ENCODE data around the gene CCDC178.
"Not testable (repeated sequence)": the region's sequence is repeated elsewhere in the genome, so short reads cannot be mapped to it uniquely, and the experiment has no call there.

CCDC178 gene

GRCh38 chr18:33440060-33441043 lies at the start of gene CCDC178:
CCDC178 (minus strand) TSS chr18:33440721; CDS start chr18:33412088, 28,633 bp downstream.
- peak; percentile 76 for DNase-seq

- no peak for DNase-seq
Observed at GRCh38 chr18:33483908-33484307, 43.4 kb upstream of the CCDC178 start.

GRCh38 chr18:33472509-33472908 lies 32.0 kb upstream of the CCDC178 start:
- DNase-seq = no peak

GRCh38 chr18:33470216-33470615 lies 29.7 kb upstream of the CCDC178 start:
- DNase-seq = peak; percentile 8

GRCh38 chr18:33469699-33470098 lies 29.2 kb upstream of the CCDC178 start:
- DNase-seq = no peak

- DNase-seq = no peak
Observed at GRCh38 chr18:33467531-33467930, 27.0 kb upstream of the CCDC178 start.

- DNase-seq = no peak
Observed at GRCh38 chr18:33466822-33467221, 26.3 kb upstream of the CCDC178 start.

GRCh38 chr18:33460681-33461080 lies 20.2 kb upstream of the CCDC178 start:
- no peak for DNase-seq

- peak; percentile 31 for DNase-seq
Observed at GRCh38 chr18:33459612-33460011, 19.1 kb upstream of the CCDC178 start.

- no peak for DNase-seq
Observed at GRCh38 chr18:33446604-33447003, 6.1 kb upstream of the CCDC178 start.

GRCh38 chr18:33444709-33445108 lies 4.2 kb upstream of the CCDC178 start:
- no peak for DNase-seq

GRCh38 chr18:33432857-33433256 lies 7.7 kb downstream of the CCDC178 start:
- no peak for DNase-seq

GRCh38 chr18:33427549-33427948 lies 13.0 kb downstream of the CCDC178 start:
- DNase-seq = no peak

GRCh38 chr18:33424266-33424946 lies 16.1 kb downstream of the CCDC178 start:
- DNase-seq = no peak

- no peak for DNase-seq
Observed at GRCh38 chr18:33421225-33421624, 19.3 kb downstream of the CCDC178 start.

- peak; percentile 31 for DNase-seq
Observed at GRCh38 chr18:33404244-33404873, 36.2 kb downstream of the CCDC178 start.

GRCh38 chr18:33398939-33399338 lies 41.6 kb downstream of the CCDC178 start:
- DNase-seq = not testable (repeated sequence)

- DNase-seq = no peak
Observed at GRCh38 chr18:33375829-33376228, 64.7 kb downstream of the CCDC178 start.

GRCh38 chr18:33372442-33372841 lies 68.1 kb downstream of the CCDC178 start:
- no peak for DNase-seq

GRCh38 chr18:33369711-33370449 lies 70.6 kb downstream of the CCDC178 start:
- peak; percentile 79 for DNase-seq

- no peak for DNase-seq
Observed at GRCh38 chr18:33356735-33357134, 83.8 kb downstream of the CCDC178 start.

- peak; percentile 61 for DNase-seq
Observed at GRCh38 chr18:33355756-33356155, 84.8 kb downstream of the CCDC178 start.

GRCh38 chr18:33355263-33355662 lies 85.3 kb downstream of the CCDC178 start:
- peak; percentile 77 for DNase-seq
